ENCODE measurements around the gene LRRC25.

The LRRC25 gene

DNA sequence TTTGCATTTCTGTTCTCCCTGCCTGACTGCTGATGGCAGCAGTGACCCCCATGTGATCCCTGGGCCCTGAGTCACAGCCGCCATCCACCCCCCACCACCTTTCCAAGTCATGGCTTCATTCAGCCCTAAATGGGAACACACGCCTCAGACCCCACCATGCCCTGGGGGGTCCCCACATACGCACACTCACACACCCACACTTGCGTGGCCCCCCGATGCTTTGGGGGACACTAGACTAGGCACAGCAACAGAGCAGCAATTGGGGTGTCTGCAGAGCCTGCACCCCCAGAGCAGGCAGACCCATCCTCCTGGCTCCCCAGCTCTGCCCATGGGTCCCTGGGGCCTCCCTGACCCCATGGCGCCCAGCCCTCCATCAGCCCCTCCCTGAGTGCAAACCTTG lies 46.0 kb upstream of the LRRC25 start:
- H3K4me3 ChIP-seq (ENCODE audit: low read depth, low read length), result no peak overlapping the region
- no peak for TF ChIP-seq CTCF (IDR thresholded peaks at IDR 0.05; ENCODE audit: low read depth, low read length)

GRCh38 chr19:18442941-18443340 lies 45.5 kb upstream of the LRRC25 start:
- no peak overlapping the region for H3K4me3 ChIP-seq (ENCODE audit: low read depth, low read length)
- TF ChIP-seq CTCF (IDR thresholded peaks at IDR 0.05; ENCODE audit: low read depth, low read length), result no peak

- TF ChIP-seq CTCF (IDR thresholded peaks at IDR 0.05; ENCODE audit: low read depth, low read length), result no peak
- no peak overlapping the region for H3K4me3 ChIP-seq (ENCODE audit: low read depth, low read length)
These were observed 44.7 kb upstream of the LRRC25 start for GRCh38 chr19:18441804-18442788.

- no peak overlapping the region for H3K4me3 ChIP-seq (ENCODE audit: low read depth, low read length)
- TF ChIP-seq CTCF (IDR thresholded peaks at IDR 0.05; ENCODE audit: low read depth, low read length), result no peak
These were observed 43.7 kb upstream of the LRRC25 start for GRCh38 chr19:18440936-18441803.

GRCh38 chr19:18440415-18440877 lies 43.0 kb upstream of the LRRC25 start:
- H3K4me3 ChIP-seq (ENCODE audit: low read depth, low read length), result no peak overlapping the region
- TF ChIP-seq CTCF (IDR thresholded peaks at IDR 0.05; ENCODE audit: low read depth, low read length), result no peak

GRCh38 chr19:18439910-18440237 lies 42.5 kb upstream of the LRRC25 start:
- no peak overlapping the region for H3K4me3 ChIP-seq (ENCODE audit: low read depth, low read length)
- no peak for TF ChIP-seq CTCF (IDR thresholded peaks at IDR 0.05; ENCODE audit: low read depth, low read length)

All from WI38 (cell line).